ENCODE data around the gene RNF43. TPM values are rescaled to one million over a fixed set of nuclear protein-coding genes. Genes with fewer than 3 reads are reported as not detected.

The RNF43 gene
- total and polyA plus RNA-seq, 2 of the 13 experiments (the other 11 are each of a cell fraction or from before 2014, with no cell fraction given), result 31.0 to 53.4 TPM

DNA sequence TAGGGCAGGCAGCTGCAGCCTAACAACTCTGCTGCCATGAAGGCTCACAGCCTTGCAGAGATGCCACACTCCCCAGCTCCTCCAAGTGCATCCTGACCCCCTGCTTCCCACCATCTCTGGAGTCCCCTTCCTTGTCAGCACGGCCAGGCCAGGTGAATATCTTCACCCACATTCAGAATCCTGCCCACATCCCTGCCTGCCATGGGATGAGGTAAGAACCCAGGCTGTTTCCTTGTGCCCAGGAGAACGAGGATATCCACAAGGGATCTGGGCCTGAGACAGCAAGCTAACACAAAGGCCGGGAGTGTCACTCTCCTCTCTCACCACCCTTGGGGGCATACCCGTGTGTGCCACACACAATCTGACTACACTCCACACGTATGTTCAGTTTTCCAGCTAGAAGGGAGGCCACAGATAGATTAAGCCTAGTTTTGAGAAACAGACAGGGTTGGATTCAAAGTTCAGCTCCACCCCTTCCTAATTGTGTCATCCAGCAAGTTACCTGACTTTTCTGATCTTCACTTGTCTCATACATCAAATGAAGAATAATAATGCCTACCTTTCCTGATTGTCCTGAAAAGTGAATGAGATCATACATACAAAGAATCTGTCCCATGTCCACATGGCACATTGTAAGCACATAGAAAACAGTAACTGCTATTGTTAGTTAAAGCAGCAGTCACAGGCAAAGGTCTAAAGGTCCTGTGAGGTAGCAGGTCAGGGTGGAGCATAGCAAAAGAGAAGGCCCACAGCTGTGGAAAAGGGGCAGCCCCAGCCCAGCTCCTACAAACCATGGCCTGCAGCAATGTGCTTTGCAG is 47.9 kb downstream of the RNF43 start (continued):
- TF ChIP-seq ZNF850 (CRISPR knock-in tag; conservative IDR thresholded peaks at IDR 0.05) (no peak), GLMP (CRISPR knock-in tag; IDR thresholded peaks at IDR 0.05; ENCODE audit: borderline replicate concordance) (no peak), FOXK1 (CRISPR knock-in tag; IDR thresholded peaks at IDR 0.05; ENCODE audit: borderline replicate concordance, low read depth) (peak; percentile 45; the same call in 1 of the 2 replicates), HBP1 (CRISPR knock-in tag; IDR thresholded peaks at IDR 0.05; ENCODE audit: low read depth) (0 out of 2 replicates have a peak, but pooled peaks have one; percentile 32), KLF15 (CRISPR knock-in tag; IDR thresholded peaks at IDR 0.05; ENCODE audit: borderline replicate concordance) (no peak), ZBTB3 (CRISPR knock-in tag; IDR thresholded peaks at IDR 0.05; ENCODE audit: borderline replicate concordance, low read depth) (no peak), EZH2 (conservative IDR thresholded peaks at IDR 0.05; ENCODE audit: low read depth, low read length) (no peak), JARID2 (CRISPR knock-in tag; IDR thresholded peaks at IDR 0.05; ENCODE audit: insufficient replicate concordance) (no peak), ZSCAN5A (CRISPR knock-in tag; IDR thresholded peaks at IDR 0.05; ENCODE audit: borderline replicate concordance) (no peak; the same call in 1 of the 2 replicates), RCOR2 (CRISPR knock-in tag; IDR thresholded peaks at IDR 0.05) (peak; percentile 81), ZNF331 (CRISPR knock-in tag; IDR thresholded peaks at IDR 0.05) (peak; percentile 41; the same call in 1 of the 2 replicates), ZNF205 (CRISPR knock-in tag; IDR thresholded peaks at IDR 0.05) (no peak), HNRNPL (IDR thresholded peaks at IDR 0.05; ENCODE audit: low read depth, low read length) (no peak), ZSCAN20 (CRISPR knock-in tag; IDR thresholded peaks at IDR 0.05; ENCODE audit: borderline replicate concordance) (no peak), ZSCAN12 (CRISPR knock-in tag; IDR thresholded peaks at IDR 0.05) (no peak), RFX1 (IDR thresholded peaks at IDR 0.05) (no peak), ISX (CRISPR knock-in tag; conservative IDR thresholded peaks at IDR 0.05) (no peak), SNAI1 (CRISPR knock-in tag; IDR thresholded peaks at IDR 0.05; ENCODE audit: borderline replicate concordance) (no peak), ZNF430 (CRISPR knock-in tag; IDR thresholded peaks at IDR 0.05) (no peak), BORCS8-MEF2B (CRISPR knock-in tag; IDR thresholded peaks at IDR 0.05) (no peak), PHF21A (CRISPR knock-in tag; IDR thresholded peaks at IDR 0.05) (peak; percentile 81), ZBTB8A (CRISPR knock-in tag; IDR thresholded peaks at IDR 0.05; ENCODE audit: borderline replicate concordance, low read depth) (no peak)
- TF ChIP-seq, protein P1, sequence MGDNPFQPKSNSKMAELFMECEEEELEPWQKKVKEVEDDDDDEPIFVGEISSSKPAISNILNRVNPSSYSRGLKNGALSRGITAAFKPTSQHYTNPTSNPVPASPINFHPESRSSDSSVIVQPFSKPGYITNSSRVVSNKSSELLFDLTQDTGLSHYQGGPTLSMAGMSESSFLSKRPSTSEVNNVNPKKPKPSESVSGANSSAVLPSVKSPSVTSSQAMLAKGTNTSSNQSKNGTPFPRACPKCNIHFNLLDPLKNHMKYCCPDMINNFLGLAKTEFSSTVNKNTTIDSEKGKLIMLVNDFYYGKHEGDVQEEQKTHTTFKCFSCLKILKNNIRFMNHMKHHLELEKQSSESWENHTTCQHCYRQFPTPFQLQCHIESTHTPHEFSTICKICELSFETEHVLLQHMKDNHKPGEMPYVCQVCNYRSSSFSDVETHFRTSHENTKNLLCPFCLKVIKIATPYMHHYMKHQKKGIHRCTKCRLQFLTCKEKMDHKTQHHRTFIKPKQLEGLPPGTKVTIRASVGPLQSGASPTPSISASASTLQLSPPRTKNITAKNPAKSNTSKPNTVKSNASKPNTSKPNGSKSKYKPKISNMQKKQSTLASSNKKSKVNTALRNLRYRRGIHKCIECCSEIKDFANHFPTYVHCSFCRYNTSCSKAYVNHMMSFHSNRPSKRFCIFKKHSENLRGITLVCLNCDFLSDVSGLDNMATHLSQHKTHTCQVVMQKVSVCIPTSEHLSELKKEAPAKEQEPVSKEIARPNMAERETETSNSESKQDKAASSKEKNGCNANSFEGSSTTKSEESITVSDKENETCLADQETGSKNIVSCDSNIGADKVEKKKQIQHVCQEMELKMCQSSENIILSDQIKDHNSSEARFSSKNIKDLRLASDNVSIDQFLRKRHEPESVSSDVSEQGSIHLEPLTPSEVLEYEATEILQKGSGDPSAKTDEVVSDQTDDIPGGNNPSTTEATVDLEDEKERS (CRISPR knock-in tag; IDR thresholded peaks at IDR 0.05), result no peak
